GM18909 (cell line): Measurements from ENCODE around the gene NOL7.

Source experiments
- ATAC-seq: cut with Tn5 transposase; IDR thresholded peaks from one replicate; pipeline ENCODE4 v1.9.1; 2021; ENCODE audit warnings: mild to moderate bottlenecking; ENCODE audit not compliant: unreplicated experiment, poor library complexity

The NOL7 gene

GRCh38 chr6:13614926-13615791 lies at the start of gene NOL7:
NOL7 (plus strand) TSS chr6:13615335; CDS start chr6:13615359, 24 bp downstream.
- ATAC-seq, result peak; percentile 93

DNA sequence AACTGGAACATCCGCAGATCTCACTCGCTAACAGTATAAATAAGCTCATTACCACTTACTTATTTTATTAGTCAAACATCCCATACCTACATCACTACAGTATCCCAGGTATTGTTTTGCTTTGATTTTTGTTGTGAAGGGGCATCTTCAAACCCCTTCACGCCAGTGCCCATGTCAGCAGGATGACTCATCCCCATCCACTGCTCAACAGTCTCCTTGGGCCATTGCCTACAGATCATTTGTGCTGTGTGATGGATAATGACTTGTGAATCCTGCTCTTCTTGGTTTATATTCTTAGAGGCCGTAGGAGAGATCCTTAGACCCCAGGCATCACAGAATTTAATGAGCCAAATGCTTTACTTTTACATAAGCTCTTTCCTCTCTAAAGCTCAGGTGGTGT lies 49.2 kb upstream of the NOL7 start:
- ATAC-seq, result no peak

GRCh38 chr6:13566500-13566899 lies 48.6 kb upstream of the NOL7 start:
- ATAC-seq, result no peak

GRCh38 chr6:13568970-13569369 lies 46.2 kb upstream of the NOL7 start:
- ATAC-seq, result no peak

- no peak for ATAC-seq
Observed at GRCh38 chr6:13572240-13572639, 42.9 kb upstream of the NOL7 start.

DNA sequence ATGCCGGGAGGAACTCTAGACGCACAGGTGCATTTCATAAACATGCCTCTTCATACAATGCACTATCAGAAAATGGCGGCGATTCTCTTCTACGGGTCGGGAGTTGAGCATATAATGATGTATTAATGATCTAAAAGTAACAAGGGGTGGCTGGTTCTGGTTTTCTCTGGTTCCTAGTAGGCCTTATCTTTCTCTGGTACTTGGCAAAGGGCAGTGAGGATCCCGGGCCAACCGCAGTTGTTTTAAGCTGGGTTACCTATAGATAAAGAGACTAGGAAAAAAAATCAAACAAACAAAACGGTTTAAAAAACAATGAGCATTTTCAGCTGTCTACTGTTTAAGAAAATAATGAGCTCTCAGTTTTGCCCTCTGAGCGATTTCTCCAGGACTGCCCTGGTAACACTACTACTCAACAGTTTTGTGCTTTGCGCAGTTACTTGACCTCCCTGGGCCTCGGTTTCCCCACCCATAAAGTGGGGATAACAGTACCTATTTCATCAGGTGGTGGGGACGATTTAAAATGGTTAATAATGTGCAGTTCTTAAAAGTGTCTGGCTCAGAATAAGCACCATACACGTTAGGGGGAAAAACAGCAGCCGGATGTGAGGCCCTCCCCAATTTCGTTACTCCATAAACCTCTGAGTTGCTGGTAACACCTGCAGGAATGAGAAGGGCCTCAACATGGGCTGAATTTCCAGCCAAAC lies 42.0 kb upstream of the NOL7 start:
- no peak for ATAC-seq

DNA sequence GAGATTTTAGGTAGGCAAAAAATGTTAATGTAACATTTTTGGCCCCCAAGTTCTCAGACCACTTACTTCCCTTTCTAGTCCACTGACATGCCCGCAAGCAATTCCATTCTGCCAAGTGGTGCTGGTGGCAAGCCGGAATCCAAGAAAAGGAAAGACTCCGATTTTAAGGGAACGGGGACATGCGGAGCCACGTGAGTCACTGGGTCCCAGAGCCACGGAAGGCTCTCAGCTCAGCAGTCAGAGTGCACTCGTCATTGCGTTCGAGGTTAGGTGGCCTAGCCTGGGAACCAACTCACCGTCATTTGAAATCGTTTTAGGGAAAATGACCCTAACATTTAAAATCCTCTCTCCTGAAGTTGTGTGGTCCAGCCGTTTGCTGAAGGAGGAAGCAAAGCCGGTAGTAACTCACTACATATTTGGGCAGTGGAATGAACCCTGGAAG lies 41.4 kb upstream of the NOL7 start:
- ATAC-seq, result no peak

- peak; percentile 82 for ATAC-seq
Observed at GRCh38 chr6:13574149-13574570, 41.0 kb upstream of the NOL7 start.

- peak; percentile 78 for ATAC-seq
Observed at GRCh38 chr6:13574571-13575376, 40.4 kb upstream of the NOL7 start, which contains the start of gene SIRT5. SIRT5 (plus strand) TSS chr6:13574601; CDS start chr6:13584111, 9,510 bp downstream.

- no peak for ATAC-seq
Observed at GRCh38 chr6:13575377-13575775, 39.8 kb upstream of the NOL7 start.

DNA sequence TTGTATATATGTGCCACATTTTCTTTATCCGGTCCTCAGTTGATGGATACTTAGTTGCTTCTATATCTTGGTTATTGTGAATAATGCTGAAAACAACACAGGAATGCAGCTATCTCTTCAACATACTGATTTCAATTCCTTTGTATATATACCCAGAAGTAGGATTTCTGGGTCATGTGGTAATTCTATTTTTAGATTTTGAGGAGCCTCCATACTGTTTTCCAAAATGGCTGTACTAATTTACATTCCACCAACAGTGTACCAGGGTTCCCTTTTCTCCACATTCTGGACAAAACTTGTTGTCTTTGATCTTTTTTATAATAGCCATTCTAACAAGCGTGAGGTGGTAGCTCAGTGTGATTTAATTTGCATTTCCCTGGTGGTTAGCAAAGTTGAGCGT lies 39.1 kb upstream of the NOL7 start:
- no peak for ATAC-seq

DNA sequence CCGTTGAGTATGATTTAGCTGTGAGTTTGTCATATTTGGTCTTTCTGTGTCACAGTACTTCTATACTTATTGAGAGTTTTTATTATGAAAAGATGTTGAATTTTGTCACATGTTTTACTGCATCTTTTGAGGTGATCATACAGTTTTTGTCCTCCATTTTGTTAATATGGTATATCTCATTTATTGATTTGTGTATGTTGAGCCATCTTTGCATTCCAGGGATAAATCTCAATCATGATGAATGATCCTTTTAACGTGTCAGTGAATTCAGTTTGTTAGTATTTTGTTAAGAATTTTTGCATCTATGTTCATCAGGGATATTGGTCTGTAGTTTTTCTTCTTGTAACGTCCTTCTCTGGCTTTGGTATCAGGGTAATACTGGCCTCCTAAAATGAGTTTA lies 37.2 kb upstream of the NOL7 start:
- no peak for ATAC-seq

DNA sequence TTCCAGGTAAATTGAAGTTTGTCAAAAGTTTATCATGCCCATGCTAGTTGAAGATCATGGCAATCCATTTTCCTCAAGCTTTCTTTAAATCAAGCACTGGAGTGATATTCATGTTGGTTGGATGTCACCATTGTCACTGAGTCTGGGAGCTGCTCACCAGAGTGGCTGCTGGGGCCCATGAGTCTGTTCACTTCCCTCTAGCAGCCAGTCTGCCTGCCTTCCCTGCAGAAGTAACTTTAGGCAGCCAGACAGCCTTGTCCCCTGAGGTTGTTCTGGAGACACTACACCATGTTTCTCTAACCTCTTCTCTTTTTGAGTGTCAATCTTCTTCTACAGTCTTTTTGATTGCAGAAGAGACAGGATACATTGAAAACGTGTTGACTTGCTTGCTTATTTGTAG lies 35.2 kb upstream of the NOL7 start:
- ATAC-seq, result no peak

- no peak for ATAC-seq
Observed at GRCh38 chr6:13581700-13582229, 33.4 kb upstream of the NOL7 start.

DNA sequence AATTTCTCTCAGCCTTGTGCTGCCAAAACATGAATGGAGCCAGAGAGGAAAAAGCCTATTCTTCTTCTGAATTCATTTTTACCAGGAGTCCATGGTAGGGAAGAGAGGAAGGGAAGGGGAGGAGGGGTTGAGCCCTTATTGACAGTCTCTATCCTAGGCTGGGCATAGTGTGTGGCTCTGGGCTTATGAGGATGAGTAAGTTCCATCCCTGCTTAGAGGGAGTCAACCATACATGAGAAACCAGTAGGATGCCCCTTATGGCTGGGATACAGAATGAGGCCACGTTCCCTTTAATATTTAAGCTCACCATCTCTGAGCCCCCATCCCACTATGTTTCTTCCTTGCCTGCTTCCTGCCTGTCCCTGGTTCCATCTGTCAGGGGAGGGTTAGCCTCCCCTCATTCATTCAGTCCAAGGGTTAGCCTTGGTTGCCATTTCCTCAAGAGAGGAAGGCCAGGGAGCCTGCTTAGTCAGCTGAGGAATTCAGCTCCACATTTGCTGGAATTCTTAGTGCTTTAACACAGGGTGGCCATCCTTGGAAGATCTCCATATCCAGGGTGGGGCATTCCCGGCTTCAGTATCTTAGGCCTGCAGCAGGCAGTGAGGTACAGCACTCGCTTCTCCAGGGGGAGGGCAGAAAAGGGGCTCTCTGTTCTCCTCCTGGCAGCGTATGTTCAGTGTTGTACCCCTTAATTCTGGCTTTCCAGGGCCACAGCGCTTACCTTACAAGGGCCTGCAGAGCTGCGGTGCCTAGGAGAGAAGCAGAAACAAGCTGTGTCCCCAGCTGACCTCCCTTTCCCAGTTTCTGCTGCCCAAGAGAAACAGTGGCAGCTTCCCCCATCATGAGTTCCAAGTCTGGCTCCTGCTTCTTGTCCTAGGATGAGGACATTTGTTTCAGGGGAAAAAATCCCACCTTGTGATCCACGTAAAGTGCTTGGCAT lies 28.3 kb upstream of the NOL7 start:
- ATAC-seq, result no peak

- no peak for ATAC-seq
Observed at GRCh38 chr6:13589801-13590200, 25.3 kb upstream of the NOL7 start.

DNA sequence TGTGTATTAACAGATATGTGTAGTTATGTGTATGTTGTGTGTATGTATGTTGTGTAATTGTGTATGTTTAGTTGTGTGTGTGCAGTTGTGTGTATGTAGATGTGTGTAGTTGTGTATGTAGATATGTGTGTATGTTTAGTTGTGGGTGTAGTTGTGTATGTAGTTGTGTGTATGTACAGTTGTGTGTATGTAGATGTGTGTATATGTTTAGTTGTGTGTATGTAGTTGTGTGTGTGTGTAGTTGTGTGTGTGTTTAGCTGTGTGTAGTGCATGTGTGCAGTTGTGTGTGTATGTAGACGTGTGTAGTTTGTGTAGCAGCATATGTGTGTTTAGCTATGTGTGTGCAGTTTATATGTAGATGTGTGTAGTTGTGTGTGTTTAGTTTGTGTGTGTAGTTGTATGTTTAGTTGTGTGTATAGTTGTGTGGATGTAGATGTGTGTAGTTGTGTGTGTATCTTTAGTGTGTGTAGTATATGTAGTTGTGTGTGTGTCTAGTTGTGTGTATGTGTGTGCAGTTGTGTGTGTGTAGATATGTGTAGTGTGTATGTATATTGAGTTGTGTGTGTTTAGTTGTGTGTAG lies 24.5 kb upstream of the NOL7 start:
- ATAC-seq, result no peak

- ATAC-seq, result no peak
Observed at GRCh38 chr6:13591205-13591921, 23.8 kb upstream of the NOL7 start.
